GM19324 (cell line): ENCODE results near the gene TMEM129.

ENCODE experiments used
- ATAC-seq: cut with Tn5 transposase; IDR thresholded peaks from one replicate; pipeline ENCODE4 v1.9.1; 2021; ENCODE audit warnings: mild to moderate bottlenecking, moderate library complexity; ENCODE audit not compliant: unreplicated experiment, low FRiP score

The TMEM129 gene

DNA sequence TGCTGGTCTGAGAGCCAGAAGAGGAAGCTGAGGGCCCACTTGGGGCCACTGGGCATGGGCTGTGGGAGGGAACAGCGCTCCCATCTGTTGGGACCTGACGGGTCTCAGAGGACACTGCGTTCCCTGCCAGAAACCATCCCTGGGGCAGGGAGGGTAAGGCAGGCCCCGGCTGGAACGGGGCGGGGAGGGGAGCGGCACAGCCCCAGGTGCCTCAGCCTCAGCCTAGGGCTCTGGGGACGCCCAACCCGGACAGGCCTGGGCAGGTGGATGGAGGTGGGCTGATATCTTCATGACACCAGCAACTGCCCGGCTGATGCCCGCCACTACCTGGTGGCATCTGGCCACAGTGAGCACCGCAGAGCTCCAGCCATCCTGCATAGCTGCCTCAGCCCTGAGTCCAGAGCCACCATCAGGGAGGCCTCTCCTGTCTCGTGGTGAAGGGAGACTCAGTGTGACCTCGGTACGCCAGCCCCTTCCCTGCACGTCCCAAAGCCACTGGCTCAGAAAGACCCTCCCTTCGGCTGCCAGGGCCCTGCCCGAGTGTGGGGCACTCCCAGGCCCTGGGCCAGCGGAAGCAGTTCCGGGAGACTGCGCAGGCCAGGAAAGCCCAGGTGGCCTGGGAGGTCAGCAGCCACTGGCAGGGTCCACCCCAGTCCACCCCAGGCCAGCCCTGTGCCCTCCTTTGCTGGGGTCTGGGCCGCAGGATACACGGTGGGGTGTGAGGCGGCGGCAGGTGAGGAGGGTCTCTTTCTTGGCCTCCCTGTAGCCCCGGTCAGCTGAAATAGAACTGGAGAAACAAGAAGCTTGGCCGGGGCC lies 37.4 kb upstream of the TMEM129 start:
- ATAC-seq, result no peak

DNA sequence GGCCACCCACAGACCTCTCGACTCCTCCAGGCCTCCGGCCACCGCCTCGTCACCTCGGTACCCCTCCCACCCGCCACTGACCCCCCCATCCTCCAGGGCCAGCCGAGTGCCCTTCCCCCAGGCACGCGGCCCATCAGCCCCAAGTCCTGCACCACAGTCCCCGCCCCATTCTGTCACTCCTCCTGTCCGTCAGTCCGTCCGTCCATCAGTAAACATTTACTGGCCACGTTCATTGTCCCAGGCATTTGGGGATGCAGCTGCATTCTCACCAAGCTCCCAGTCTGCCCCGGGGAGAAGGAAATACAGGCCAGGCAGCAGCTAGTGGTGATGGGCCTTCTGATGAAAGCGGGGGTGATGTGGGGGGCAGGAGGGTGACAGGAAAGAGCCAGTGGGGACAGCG lies 36.7 kb upstream of the TMEM129 start:
- ATAC-seq, result no peak

DNA sequence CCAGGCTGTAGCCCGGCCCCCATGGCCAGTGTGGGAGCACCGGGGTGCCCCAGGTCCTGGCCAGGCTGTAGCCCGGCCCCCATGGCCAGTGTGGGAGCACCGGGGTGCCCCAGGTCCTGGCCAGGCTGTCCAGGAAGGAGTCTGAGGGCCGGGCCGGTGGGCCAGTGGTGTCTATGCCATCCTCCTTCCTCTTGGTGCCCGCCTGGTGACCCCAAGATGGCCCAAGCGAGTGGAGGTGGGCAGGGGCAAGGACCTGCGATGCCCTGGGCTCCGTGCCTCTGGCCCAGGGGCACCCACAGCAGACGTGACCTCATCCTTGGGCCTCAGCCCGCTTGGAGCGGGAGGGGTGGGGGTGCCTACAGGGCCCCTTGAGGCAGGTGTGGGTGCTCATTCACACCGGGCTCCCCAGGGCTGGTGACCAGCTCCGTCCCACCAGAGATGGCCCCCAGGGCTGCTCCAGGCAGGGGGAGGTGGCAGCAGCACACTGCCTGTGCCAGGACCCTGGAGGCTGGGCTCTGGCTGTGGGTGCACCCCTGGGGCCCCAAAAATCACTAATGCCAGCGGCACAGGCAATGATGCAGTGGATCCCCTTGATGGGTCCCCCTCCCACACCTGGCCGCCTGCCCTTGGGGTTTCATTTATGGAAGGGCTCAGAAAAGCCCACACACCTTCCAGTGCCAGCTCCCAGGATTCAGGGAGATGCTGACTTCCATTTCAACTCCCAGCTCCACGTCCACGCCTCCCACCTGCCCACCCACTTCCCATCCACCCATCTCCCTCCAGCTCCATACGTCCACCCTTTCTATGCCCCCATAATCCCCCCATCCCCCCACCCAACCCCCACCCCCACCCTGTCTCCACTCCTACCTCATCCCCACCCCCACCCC lies 36.0 kb upstream of the TMEM129 start:
- ATAC-seq, result no peak

GRCh38 chr4:1756079-1756478 lies 35.0 kb upstream of the TMEM129 start:
- no peak for ATAC-seq

GRCh38 chr4:1755297-1755696 lies 34.2 kb upstream of the TMEM129 start:
- no peak for ATAC-seq

GRCh38 chr4:1754336-1754735 lies 33.2 kb upstream of the TMEM129 start:
- no peak for ATAC-seq

DNA sequence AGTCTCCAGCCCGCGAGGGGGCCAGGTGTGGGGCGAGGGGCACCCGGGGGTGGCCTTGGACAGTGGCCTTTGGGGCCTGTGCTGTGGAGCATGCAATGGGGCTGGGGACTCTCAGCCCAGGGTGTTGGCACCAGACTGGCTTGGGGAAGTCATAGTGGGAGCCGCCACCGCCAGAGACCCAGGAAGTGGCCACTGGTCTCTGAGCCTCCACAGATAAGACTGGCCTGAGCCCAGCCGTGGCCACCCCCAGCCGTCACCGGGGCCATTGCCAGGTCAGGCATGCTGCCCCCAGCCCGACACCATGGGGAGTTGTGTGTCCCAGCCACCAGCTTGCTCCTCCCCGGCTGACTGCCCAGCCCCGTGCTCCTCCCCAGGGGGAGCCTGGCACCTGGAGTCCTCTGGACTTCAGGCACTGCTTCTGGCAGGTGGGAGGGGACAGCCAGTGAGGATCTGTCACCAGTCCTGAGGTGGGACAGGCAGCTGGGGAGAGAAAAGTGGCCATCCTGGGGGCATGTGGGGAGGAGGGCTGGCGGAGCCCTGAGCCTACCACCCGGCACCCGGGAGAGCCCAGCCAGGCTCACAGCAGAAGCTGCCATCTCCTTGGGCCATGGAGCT lies 32.7 kb upstream of the TMEM129 start:
- ATAC-seq, result no peak

GRCh38 chr4:1753294-1753696 lies 32.2 kb upstream of the TMEM129 start:
- no peak for ATAC-seq

DNA sequence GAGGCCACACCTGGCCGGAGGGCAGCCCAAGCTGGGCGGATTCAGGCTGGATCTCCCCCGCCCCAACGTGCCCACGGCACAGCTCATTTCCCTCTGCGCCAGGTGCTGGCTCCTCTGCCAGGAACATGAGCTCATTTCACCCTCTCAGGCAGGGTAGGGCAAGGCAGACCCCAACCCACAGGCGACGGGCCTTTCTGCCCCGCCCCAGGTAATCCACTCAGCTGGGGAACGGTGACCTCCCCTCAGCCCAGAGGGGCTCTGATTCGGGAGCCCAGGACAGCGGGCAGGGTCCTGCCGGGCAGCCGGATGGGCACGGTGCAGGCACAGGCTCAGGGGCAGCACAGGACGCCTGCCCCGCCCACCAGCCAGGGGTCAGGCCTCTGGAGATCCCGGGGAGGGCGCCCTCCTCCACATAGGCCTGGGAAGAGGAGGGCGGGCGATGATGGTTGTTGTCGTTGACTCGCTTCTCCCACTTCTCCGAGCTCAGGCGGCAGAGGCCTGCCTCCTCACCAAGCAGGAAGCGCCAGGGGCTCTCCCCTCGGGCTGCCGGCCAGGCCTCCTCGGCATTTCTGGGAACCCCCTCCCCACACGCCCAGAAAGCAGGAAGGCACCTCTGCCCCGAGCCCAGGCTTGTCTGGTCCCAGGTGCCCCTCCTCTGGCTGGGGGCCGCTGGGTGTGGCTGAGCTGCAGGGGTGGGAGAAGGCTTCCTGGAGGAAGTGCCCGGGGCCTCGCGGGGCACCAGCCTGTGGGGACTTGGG lies 31.3 kb upstream of the TMEM129 start:
- ATAC-seq, result no peak

DNA sequence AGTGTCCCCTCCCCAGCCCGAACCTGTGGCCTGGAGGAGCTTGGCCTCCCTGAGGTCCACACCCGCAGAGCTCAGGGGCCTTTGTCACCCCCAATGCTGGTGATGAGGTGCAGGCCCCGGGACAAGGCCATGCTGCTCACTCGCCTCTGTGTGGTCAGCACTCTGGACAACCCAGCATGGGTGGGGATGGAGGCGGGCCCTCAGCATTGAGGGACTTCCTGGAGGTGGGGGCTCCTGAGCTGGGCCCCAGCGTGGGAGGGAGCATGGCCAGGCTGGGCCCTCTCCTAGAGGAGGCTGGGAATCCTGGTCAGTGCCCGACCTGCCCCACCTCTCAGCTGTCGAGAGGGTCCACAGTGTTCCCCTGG lies 30.8 kb upstream of the TMEM129 start:
- ATAC-seq, result no peak

DNA sequence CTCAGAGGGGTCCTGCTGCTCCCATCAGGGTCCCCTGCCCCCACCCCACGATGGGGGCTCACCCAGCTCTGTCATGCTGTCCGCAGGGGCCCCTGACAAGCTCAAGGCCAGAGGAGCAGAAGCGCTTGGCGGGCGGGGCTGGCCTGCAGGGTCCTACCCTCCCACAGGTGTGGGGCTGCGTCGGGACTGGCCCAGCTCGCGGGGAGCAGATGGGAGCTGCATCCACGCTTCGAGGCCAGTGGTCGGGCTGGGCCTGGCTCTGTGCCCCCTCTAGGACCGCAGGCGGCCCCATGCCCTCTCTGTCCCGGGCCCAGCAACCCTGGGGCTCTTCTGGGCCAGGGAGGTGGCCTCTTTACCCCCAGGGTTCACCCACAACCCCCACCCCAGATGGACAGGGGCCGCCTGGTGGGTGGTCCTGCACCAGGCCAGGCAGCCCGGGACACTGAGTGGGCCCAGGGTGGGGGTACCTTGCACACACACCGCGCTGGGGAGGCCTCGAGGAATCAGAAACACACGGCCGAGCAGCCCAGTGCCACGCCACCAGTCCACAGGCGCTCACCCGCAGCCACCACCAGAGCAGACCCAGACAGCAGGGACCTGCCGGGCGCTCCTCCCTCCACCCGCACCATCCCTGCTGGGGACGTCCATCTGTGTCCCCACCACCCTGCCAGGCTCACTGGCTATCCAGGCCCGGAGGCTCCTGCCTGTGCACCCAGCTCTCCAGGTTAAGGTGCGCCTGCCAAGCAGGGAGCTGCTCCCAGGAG lies 30.2 kb upstream of the TMEM129 start:
- ATAC-seq, result no peak

GRCh38 chr4:1750381-1751154 lies 29.4 kb upstream of the TMEM129 start:
- ATAC-seq, result no peak

DNA sequence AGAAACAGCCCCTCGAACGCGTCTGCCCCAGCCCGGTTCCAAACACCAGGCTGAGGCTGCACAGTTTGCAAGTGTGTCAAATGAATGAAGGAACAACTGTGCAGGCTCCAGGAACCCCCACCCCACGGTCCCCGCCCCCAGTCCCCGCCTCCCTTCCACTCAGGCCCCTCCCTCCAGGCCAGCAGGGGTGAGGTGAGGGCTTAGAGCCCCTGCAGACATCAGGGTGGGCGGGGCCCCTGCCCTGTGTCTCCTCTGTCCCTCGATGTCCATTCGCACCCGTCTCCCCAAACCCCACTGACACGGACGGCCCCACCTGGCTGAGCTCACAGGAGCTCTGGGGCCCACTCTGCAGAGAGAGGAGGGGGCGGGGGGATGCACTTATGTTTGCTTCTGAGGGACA lies 28.7 kb upstream of the TMEM129 start:
- ATAC-seq, result no peak

DNA sequence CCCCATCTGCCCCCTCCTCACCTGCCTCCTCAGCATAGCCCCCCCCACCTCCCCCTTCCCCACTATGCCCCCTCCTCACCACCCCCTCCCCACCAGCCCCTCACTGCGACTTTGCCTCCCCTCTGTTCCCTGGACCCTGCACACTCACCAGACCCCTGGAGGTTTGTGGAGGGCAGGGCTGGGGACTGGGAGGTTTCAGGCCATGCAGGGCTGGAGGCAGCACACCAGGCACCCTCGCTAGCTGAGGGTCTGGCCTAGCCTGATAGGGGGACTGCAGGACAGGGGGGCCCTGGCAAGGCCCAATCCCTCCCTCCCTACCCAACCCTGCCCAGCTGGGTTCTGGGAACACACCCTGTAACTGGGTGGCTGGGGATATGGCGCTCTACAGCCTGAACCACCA lies 28.2 kb upstream of the TMEM129 start:
- ATAC-seq, result no peak

DNA sequence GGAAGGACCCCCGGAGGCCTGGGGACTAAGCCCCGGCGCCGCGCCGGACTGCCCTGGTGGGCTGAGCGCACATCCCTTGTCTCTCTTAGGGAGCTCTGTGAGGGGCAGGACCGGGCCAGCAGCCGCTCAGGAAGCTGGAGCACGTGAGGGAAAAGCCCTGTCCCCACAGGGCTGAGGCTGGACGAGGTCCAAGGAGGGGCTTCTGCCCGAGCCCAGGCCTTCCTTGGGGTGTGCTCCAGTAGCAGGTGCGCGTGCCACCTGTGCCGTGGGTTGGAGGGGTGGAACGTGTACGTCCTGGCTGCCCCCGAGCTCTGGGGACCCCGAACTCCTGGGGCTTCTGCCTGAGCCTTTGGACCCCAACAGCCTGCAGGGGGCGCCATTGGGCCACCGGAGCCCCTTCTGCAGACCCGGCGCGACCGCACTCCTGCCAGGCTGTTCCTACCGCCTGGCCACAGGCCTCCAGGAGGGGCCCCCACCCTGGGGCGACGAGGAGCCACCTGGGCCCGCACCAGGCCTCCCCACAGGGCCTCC lies 27.4 kb upstream of the TMEM129 start:
- no peak for ATAC-seq

DNA sequence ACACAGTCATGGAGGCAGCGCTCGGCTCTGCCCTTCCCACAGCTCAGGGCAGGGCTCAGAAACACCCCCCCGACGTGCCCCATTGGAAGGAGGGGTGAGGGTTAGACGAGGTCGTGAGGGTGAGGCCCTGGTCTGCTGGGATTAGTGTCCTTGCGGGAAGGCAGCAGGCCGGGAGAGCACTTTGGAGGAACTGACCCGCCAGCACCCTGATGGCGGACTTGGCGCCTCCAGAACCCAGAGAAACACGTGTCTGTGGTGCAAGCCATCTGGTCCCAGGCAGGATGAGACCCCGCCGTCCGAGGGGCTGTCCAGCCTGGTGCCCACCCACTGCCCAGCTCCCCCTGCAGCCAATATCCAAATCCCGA lies 26.5 kb upstream of the TMEM129 start:
- ATAC-seq, result no peak

DNA sequence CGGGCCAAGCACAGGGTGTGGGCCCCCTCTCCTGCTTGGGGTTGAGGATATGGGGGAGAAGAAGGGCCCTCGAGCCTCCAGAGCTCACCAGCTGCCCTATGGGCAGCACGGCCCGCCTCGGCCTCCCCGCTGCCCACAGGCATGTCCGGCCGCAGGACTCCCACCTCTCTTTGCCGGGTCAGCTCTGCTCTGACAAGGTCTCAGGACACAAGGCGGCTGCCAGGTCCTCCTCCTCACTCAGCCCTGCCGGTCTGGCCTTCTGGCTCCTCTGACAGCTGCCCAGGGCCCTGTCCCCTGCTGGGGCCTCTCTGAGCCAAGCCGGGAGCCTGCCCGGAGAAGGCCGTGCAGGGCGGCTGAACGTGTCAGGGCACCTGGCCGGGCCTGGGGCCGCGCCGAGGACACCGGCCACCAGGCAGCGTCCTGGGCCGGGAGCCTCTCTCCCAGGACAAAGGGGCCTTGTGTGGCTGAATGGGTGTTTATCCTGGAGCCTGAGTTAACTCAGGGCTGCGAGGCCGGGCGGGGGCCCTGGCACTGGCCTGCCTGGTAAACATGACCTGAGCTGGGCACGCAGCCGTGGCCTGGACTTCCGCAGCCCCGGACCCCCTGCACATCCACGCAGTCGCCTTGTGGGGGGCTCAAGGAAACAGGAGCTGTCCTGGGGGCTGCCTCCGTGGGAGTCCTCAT lies 25.9 kb upstream of the TMEM129 start:
- ATAC-seq, result no peak

- no peak for ATAC-seq
These were observed 25.2 kb upstream of the TMEM129 start for GRCh38 chr4:1746265-1746691.
